PC-3 (cell line): ENCODE results near the gene POLR3E. TPM values are rescaled to one million over a fixed set of nuclear protein-coding genes. Genes with fewer than 3 reads are reported as not detected.
A peak's percentile ranks its signal among the peaks of the same experiment; 100 is the strongest.

Source experiments
- ATAC-seq: fragments of 200-7000 bp; cut with Tn5 transposase; 2 replicates; pipeline ENCODE4 v1.9.1; 2020; ENCODE audit warnings: mild to moderate bottlenecking, moderate library complexity
- Bru-seq: library from RNA; stranded (reverse); fragments of 400-500 nt; gene quantifications from one replicate; lab custom pipeline; 2021; lab: Mats Ljungman, UMichigan
- BruChase-seq, 2 experiments: library from RNA; stranded (reverse); fragments of 400-500 nt; gene quantifications; one replicate each; lab custom pipeline; 2021; lab: Mats Ljungman, UMichigan
- BruUV-seq: library from RNA; stranded (reverse); fragments of 400-500 nt; replicated peaks from 2 replicates; lab custom pipeline; 2021; lab: Mats Ljungman, UMichigan
- CTCF ChIA-PET: fragments of 300-600 bp; sonication (Branson Sonifier 250); formaldehyde crosslinking; loops from one replicate; lab custom pipeline; 2022; ENCODE audit warnings: antibody characterized with exemption; lab: Charles Lee
- POLR2A ChIA-PET: fragments of 300-600 bp; sonication (Branson Sonifier 250); formaldehyde crosslinking; loops from one replicate; lab custom pipeline; 2022; ENCODE audit warnings: antibody characterized with exemption; ENCODE audit not compliant: unreplicated experiment; lab: Charles Lee
- DNase-seq: peaks from one replicate; pipeline ENCODE4 v3.0.0-alpha.2; 2015
- H2AFZ ChIP-seq: fragments of 300-600 bp; sonication (generic); 2 replicates; pipeline ENCODE4 v1.6.0; 2016; ENCODE audit warnings: antibody characterized with exemption, low read length
- H3F3A ChIP-seq: fragments of 300-600 bp; sonication (generic); one replicate; pipeline ENCODE4 v1.6.0; 2017; ENCODE audit warnings: antibody characterized with exemption, low read length, control low read depth, mild to moderate bottlenecking; ENCODE audit not compliant: unreplicated experiment
- H3K27ac ChIP-seq: fragments of 300-600 bp; sonication (generic); 2 replicates; pipeline ENCODE4 v1.5.1; 2016; ENCODE audit warnings: mild to moderate bottlenecking, low read length
- H3K27me3 ChIP-seq: fragments of 300-600 bp; sonication (generic); 2 replicates; pipeline ENCODE4 v1.6.1; 2016; ENCODE audit warnings: low read length, mixed read lengths
- H3K36me3 ChIP-seq: fragments of 300-600 bp; sonication (generic); 2 replicates; pipeline ENCODE4 v1.6.1; 2016; ENCODE audit warnings: low read depth, mixed run types, low read length, mixed read lengths
- H3K4me1 ChIP-seq: fragments of 300-600 bp; sonication (generic); 2 replicates; pipeline ENCODE4 v1.5.1; 2016; ENCODE audit warnings: low read length; ENCODE audit not compliant: insufficient read depth
- H3K4me2 ChIP-seq: fragments of 300-600 bp; sonication (generic); 2 replicates; pipeline ENCODE4 v1.6.0; 2016; ENCODE audit warnings: low read length
- H3K4me3 ChIP-seq: fragments of 300-600 bp; sonication (generic); 2 replicates; pipeline ENCODE4 v1.5.1; 2016; ENCODE audit warnings: mild to moderate bottlenecking, low read length, mixed read lengths
- H3K79me2 ChIP-seq: fragments of 300-600 bp; sonication (generic); 2 replicates; pipeline ENCODE4 v1.6.1; 2017; ENCODE audit warnings: low read length, mixed read lengths
- H3K9ac ChIP-seq: fragments of 300-600 bp; sonication (generic); 2 replicates; pipeline ENCODE4 v1.6.0; 2016; ENCODE audit warnings: mild to moderate bottlenecking, low read length
- H3K9me2 ChIP-seq: fragments of 300-600 bp; sonication (generic); replicated peaks from 2 replicates; pipeline ENCODE4 v1.6.1; 2016; ENCODE audit warnings: mixed run types, low read length, mixed read lengths
- H3K9me3 ChIP-seq: fragments of 300-600 bp; sonication (generic); 2 replicates; pipeline ENCODE4 v1.6.1; 2016; ENCODE audit warnings: low read length, mixed read lengths
- H4K20me1 ChIP-seq: fragments of 300-600 bp; sonication (generic); 2 replicates; pipeline ENCODE4 v1.6.1; 2016; ENCODE audit warnings: low read length, mixed read lengths
- CTCF ChIP-seq: fragments of 300-600 bp; sonication (generic); conservative IDR thresholded peaks from 2 replicates; pipeline ENCODE4 v1.5.1; 2017; ENCODE audit warnings: antibody characterized with exemption, low read depth, mild to moderate bottlenecking, low read length
- EZH2 ChIP-seq: fragments of 300-600 bp; sonication (generic); IDR thresholded peaks from one replicate; pipeline ENCODE4 v1.6.1; 2017; ENCODE audit warnings: antibody characterized with exemption, mild to moderate bottlenecking, low read length; ENCODE audit not compliant: unreplicated experiment
- EZH2phosphoT487 ChIP-seq: fragments of 300-600 bp; sonication (generic); IDR thresholded peaks from 2 replicates; pipeline ENCODE4 v1.6.1; 2018; ENCODE audit warnings: mild to moderate bottlenecking, antibody characterized with exemption, low read length, borderline replicate concordance
- intact Hi-C: fragments of 100-400 bp; cut with micrococcal nuclease; formaldehyde crosslinking; loops from 2 replicates; pipeline ENCODE4 v1.9.0; 2023
- long read RNA-seq: library from polyadenylated mRNA; unstranded; transcript quantifications from one replicate; pipeline ENCODE4 v2.0.0, GENCODE V29; 2021; ENCODE audit not compliant: unreplicated experiment
- total RNA-seq: library from RNA; depleted of rRNA; stranded (reverse); fragments of >200 nt; gene quantifications from 2 replicates; pipeline ENCODE4 v1.2.3, GENCODE V29; 2014; rRNA removed

POLR3E gene
- total RNA-seq (48.8 and 57.1 TPM in 2 replicates), Bru-seq, nascent RNA (percentile 73 among the genes with signal in this experiment), BruChase-seq, experiment 1, labeled RNA remaining after a 6-hour chase (percentile 78 among the genes with signal in this experiment), BruChase-seq, experiment 2, labeled RNA remaining after a 2-hour chase (percentile 78 among the genes with signal in this experiment)
- long read RNA-seq, transcript POLR3E-201 (21 exons, 3,697 nt), result major isoform, 32 of 99 reads
- long read RNA-seq, partial matches to known transcripts, result 41 of 99 reads
- long read RNA-seq, other reads (novel, unspliced or antisense), result 24 of 99 reads

DNA sequence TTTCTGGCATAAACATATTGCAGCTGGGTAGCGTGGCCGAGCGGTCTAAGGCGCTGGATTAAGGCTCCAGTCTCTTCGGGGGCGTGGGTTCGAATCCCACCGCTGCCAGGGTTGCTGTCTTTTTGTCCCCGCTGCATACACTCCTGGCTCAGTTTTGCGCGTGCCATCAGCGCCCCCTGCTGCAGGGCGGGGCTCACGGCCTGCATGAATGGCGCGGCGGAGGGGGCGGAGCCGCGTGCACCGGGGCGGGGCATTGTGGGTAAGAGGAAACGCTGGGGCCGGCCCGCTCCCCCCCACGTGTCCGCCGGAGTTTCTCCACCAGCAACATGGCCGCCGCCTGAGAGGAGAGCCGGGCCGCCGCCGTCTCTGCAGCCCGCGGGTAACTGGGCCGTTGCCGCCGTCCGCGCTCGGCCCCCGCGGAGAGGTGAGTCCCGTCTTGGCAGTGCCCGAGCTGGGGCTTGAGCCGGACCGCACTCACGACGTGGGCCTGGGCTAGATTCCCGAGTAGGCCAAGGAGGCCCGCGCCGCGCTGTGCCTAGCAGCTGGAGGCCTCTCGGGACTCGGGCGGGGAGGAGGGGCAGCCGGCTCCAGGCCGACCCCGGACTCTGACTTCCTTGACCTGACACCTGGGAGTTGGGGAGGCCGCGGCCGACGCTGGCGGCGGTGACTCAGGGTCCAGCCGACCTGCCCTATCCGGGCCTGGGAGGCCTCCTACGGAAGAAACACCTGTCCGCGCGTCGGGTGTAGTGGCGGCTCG, at the start of gene POLR3E:
Gene POLR3E (plus strand): TSS at position 296 of the 757 bp plus-strand sequence. CDS start 5,560 bp downstream, outside the sequence.
- no peaks in the 10 kb centered on the region for H3K4me1 ChIP-seq
- 0 out of 2 replicates have a peak, but pooled peaks cover 3% of the 10 kb centered on the region for H3K36me3 ChIP-seq
- peaks cover 17% of the 10 kb centered on the region for H4K20me1 ChIP-seq
- TF ChIP-seq CTCF (peak; percentile 67), EZH2phosphoT487 (no peak)
- DNase-seq (peak; percentile 95), ATAC-seq (peak; percentile 85)
- peak within 1 kb of the TSS; percentile 91 for H3K4me3 ChIP-seq
- H3K27ac ChIP-seq, result peak within 1 kb of the TSS; percentile 95
- peak within 1 kb of the TSS; percentile 96 for H3K4me2 ChIP-seq
- no peaks in the 10 kb centered on the region for H3K9me3 ChIP-seq
- H3K79me2 ChIP-seq, result peaks cover 49% of the 10 kb centered on the region
- intact Hi-C loops, result loop anchor here (1.0 kb wide), 2 partner anchors 91 to 101 kb away; partner anchors contain the start of gene EEF2K
- H3K9me2 ChIP-seq, result no peaks in the 10 kb centered on the region
- no TSS peak for BruUV-seq
- no peaks in the 10 kb centered on the region for H3K27me3 ChIP-seq
- H3K9ac ChIP-seq, result peak within 1 kb of the TSS; percentile 100
- peak within 1 kb of the TSS; percentile 84 for H2AFZ ChIP-seq
- ChIA-PET POLR2A (interaction anchor here (0.6 kb wide), 1 partner anchor 107 kb away, joined by 13 read pairs; no protein-coding TSS in a partner anchor), CTCF (no interaction called here)
- no peaks in the 10 kb centered on the region for H3F3A ChIP-seq

DNA sequence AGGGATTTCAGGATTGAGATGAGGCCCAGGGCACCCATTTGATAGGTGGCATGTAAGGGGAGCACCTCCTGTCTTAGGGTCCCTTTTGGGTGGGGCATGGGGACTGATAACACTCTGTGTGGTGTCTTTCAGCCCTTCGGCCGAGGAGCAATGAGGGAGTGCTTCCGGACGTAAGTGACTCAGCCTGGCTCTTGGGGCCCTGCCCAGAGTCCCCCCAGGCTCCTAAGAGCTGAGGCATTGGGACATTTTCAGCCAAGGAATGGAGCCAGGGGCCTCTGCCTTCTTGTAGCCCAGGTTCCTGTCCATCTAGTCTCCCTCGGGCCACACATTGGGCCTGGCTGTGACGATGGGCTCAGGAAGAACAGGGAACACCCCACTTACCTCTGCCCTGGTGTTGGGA, 46.7 kb upstream of the POLR3E start:
- no peak overlapping the region for H3K4me3 ChIP-seq
- TF ChIP-seq EZH2phosphoT487 (no peak), EZH2 (no peak), CTCF (no peak)
- DNase-seq (no peak), ATAC-seq (no peak)
- H3K27ac ChIP-seq, result no peak overlapping the region
- H3K4me2 ChIP-seq, result no peak overlapping the region
- H3F3A ChIP-seq, result no peaks in the 10 kb centered on the region
- ChIA-PET POLR2A (no interaction called here), CTCF (no interaction called here)
- H3K9me2 ChIP-seq, result no peaks in the 10 kb centered on the region
- H3K79me2 ChIP-seq, result no peaks in the 10 kb centered on the region
- H4K20me1 ChIP-seq, result no peaks in the 10 kb centered on the region
- H3K9ac ChIP-seq, result no peak overlapping the region
- H3K9me3 ChIP-seq, result no peaks in the 10 kb centered on the region
- no TSS peak for BruUV-seq
- H3K4me1 ChIP-seq, result no peaks in the 10 kb centered on the region
- H2AFZ ChIP-seq, result no peak overlapping the region
- intact Hi-C loops, result no loop called here
- H3K27me3 ChIP-seq, result no peaks in the 10 kb centered on the region
- H3K36me3 ChIP-seq, result peaks cover 16% of the 10 kb centered on the region; the same call in 1 of the 2 replicates
